ENCODE measurements around the gene XXYLT1. TPM values are rescaled to one million over a fixed set of nuclear protein-coding genes. Genes with fewer than 3 reads are reported as not detected.

XXYLT1 gene
- total RNA-seq, 1 donor from 2014 or later, result 8.9 TPM

DNA sequence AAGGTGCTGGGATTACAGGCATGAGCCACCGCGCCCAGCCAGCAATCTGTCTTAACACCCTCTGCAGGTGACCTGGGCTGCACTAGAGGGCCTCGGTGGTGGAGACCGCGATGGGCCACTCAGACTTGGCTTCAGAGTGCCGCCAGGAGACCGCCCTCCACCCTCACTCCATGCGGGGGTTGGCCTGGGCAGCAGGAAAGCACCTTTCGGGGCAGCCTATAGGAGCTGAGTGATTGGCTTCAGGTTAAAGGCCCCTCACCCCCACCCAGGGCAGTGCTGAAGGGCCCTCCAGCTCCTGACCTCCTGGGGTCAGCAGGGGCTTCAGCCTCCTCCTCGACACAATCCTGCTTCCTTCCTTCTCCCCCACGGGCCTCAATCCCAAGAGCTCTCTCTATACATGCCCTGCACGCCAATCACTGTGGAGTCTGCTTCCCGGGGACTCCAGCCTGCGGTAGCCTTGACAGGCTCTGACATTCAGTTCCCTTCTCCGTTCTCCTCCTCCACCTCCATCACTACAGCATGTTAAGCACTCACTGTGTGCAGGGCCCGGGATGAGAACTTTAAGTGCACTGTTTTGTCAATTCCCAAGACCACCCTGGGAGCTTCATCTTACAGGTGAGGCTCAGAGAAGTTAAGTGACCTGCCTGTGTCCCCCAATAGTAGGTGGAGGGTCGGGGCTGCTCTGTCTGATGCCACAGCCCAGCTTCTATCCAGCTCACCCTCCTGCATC is 225.3 kb downstream of the XXYLT1 start:
- TF ChIP-seq, protein P1, sequence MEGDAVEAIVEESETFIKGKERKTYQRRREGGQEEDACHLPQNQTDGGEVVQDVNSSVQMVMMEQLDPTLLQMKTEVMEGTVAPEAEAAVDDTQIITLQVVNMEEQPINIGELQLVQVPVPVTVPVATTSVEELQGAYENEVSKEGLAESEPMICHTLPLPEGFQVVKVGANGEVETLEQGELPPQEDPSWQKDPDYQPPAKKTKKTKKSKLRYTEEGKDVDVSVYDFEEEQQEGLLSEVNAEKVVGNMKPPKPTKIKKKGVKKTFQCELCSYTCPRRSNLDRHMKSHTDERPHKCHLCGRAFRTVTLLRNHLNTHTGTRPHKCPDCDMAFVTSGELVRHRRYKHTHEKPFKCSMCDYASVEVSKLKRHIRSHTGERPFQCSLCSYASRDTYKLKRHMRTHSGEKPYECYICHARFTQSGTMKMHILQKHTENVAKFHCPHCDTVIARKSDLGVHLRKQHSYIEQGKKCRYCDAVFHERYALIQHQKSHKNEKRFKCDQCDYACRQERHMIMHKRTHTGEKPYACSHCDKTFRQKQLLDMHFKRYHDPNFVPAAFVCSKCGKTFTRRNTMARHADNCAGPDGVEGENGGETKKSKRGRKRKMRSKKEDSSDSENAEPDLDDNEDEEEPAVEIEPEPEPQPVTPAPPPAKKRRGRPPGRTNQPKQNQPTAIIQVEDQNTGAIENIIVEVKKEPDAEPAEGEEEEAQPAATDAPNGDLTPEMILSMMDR (IDR thresholded peaks at IDR 0.05), result no peak
- H3K27me3 ChIP-seq (ENCODE audit: low read depth), result no peaks in the 10 kb centered on the region
- no peak overlapping the region for H3K4me3 ChIP-seq
- ATAC-seq, result no peak
- H3K9me3 ChIP-seq, result no peaks in the 10 kb centered on the region
- H3K27ac ChIP-seq, result no peak overlapping the region
- H3K36me3 ChIP-seq, result no peaks in the 10 kb centered on the region
- DNase-seq, result no peak
- no peaks in the 10 kb centered on the region for H3K4me1 ChIP-seq
- intact Hi-C loops (cut with DNase I), result no loop called here

DNA sequence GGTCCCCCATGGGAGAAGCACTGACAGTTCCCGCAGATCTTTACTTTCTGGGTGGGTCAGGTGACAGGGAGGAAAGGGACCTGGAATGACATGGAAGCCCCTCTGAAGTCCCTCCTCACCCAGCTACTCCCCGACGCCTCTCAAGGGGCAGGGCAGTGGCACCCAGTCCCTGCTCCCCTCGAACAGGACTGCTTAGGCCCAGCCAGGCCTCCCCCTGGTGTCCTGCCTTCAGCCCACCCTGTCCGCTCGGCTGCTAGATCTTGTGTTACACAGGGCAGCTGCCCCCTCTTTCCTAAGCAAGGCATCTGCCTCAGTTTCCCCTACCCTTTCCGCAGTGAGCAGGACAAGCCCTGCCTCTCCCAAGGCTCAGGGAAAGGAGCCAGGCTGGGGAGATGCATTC is 226.5 kb downstream of the XXYLT1 start:
- Histone ChIP-seq H3K27me3 (ENCODE audit: low read depth) (no peaks in the 10 kb centered on the region), H3K9me3 (no peaks in the 10 kb centered on the region), H3K4me3 (no peak overlapping the region), H3K4me1 (no peaks in the 10 kb centered on the region), H3K36me3 (no peaks in the 10 kb centered on the region), H3K27ac (no peak overlapping the region)
- no peak for ATAC-seq
- TF ChIP-seq, protein P1 (IDR thresholded peaks at IDR 0.05), result no peak
- intact Hi-C loops (cut with DNase I), result no loop called here
- DNase-seq, result no peak

DNA sequence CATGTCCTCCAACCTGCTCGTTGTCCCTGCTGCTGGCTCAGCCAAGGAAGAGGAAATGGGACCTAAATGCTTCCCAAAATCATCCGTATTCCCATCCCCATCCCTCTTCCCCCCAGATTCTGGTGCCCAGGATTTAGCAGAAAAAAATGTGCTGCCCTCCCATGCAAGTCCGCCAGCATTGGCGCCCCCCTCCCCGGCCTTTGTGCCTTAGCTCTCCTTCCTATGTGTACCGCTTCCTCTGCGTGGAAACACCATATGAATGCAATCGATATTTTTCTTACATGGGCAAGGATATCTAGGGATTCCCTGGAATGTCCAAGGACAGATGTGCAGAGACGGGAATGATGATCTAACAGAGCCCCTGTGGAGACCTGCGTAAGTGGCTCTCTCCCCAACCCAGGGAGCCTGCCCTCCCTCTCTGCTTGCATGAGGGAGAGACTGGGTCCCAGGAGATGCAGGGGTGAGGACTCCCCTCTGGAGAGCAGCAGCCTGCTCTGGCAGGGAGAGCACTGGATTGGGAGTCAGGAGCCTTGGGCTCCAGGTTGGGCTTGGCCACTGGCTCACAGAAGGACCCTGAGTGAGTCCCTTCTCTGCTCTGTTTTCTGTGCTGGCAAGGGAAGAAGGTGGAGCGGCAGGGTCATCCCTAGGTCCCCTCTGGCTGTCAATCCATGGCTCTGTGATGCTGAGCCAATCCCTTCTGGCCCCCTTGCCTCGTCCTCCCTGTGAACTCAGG is 227.2 kb downstream of the XXYLT1 start:
- intact Hi-C loops (cut with DNase I), result no loop called here
- Histone ChIP-seq H3K36me3 (no peaks in the 10 kb centered on the region), H3K9me3 (no peaks in the 10 kb centered on the region), H3K4me3 (no peak overlapping the region), H3K4me1 (no peaks in the 10 kb centered on the region), H3K27me3 (ENCODE audit: low read depth) (no peaks in the 10 kb centered on the region), H3K27ac (no peak overlapping the region)
- ATAC-seq (no peak), DNase-seq (no peak)
- TF ChIP-seq, protein P1 (IDR thresholded peaks at IDR 0.05), result no peak

DNA sequence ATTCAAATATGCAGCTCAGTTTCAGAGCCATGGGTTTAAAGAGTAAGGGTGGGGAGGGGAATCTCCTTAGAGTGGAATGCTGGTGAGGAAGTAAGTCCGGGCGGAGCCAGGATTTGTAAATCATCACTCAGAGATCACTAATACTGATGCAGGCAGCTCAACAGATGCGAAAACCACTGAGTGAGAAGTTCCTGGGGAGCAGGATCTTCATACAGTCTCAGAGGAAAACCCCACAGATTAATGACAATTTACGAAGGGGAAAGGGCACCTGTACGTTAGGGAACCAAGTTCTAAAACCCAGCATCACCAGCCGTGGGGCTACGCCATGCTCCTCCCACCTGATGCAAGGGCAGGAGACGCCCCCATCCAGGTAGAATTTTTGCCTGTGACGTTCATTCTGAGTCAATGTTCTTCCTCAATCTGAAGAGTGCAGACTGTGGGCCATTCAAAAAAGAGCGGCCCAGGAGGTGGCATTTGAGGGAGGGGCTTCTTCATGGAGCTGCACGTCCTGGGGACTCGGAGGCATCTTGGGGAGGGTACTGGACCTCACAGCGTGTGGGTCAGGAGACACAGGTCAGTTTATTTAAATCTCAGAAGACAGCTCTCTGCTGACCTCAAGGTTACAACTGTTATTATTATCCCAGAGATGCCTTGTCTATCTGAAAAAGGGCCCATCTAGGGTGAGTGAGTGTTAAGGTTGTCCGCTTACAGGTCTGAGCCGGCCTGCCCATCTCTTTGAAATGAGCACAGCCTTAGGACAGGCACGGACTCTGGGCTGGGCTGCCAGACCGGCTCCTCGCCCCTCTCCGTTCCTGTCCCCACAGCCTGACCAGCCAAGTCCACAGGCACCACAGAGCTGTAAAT is 228.0 kb downstream of the XXYLT1 start:
- TF ChIP-seq, protein P1 (IDR thresholded peaks at IDR 0.05), result no peak
- Histone ChIP-seq H3K4me3 (no peak overlapping the region), H3K36me3 (no peaks in the 10 kb centered on the region), H3K27me3 (ENCODE audit: low read depth) (no peaks in the 10 kb centered on the region), H3K4me1 (no peaks in the 10 kb centered on the region), H3K9me3 (no peaks in the 10 kb centered on the region), H3K27ac (no peak overlapping the region)
- intact Hi-C loops (cut with DNase I), result no loop called here
- ATAC-seq, result no peak
- DNase-seq, result no peak

DNA sequence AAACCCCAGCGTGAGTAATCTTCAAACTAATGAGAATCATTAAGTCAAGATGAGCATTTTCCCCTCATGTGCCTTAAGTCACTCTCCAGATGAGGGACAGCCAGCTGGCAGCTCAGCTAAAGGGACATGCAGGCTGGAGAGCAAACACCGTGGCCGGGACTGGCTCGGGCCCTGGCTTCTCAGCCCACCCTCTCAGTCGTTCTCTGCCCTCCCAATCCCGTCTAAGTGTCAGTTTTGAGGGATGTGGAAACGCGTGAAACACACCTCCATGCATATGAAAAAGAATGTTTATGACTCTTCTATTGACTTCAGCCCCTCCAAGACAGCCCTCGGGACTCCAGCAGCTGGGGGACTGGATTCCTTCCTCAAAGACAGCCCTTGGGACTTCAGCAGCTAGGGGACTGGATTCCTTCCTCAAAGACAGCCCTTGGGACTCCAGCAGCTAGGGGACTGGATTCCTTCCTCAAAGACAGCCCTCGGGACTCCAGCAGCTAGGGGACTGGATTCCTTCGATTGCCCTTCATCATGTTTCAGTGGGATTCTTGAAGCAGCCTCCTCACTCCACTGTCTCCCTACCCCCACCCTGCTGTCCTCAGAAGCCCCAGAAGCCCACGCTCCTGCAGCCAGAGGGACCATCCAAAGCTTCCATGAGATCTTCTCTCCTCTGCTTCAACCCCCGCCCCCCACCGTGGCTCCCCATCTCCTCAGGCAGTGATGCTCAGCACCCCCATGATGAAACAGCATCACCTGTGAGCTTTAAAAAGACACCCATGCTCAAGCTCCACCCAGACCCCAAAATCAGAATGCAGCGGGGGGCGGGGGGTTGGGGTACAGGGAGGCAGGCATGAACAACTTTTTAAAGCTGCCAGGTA is 228.9 kb downstream of the XXYLT1 start:
- intact Hi-C loops (cut with DNase I), result no loop called here
- H3K9me3 ChIP-seq, result peaks cover 2% of the 10 kb centered on the region
- ATAC-seq, result no peak
- H3K27me3 ChIP-seq (ENCODE audit: low read depth), result no peaks in the 10 kb centered on the region
- no peaks in the 10 kb centered on the region for H3K36me3 ChIP-seq
- no peak overlapping the region for H3K27ac ChIP-seq
- TF ChIP-seq, protein P1 (IDR thresholded peaks at IDR 0.05), result no peak
- H3K4me1 ChIP-seq, result no peaks in the 10 kb centered on the region
- no peak overlapping the region for H3K4me3 ChIP-seq
- no peak for DNase-seq
